ENCODE results near the gene RWDD4. TPM values are rescaled to one million over a fixed set of nuclear protein-coding genes. Genes with fewer than 3 reads are reported as not detected.

The RWDD4 gene
- total RNA-seq, 1 experiment from 2014 or later = 33.8 TPM

DNA sequence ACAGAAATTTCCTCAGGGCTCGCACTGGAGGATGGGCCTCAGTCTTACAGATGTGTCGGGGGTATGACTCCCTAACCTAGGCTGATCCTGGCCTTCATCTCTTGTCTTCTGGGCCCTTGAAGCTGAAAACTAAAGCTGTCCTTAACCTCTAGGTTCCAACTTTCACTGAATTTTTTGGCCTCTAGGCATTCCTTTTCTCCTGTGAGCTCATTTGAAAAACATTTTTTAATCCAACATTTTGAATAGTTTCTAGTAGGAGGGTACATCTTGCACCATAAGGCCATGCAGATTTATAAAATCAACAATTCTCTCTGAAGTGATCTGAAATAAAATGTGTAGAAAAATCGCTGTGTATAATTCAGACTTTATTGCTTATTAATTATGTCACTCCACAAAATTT lies 19.7 kb downstream of the RWDD4 start:
- Histone ChIP-seq H3K36me3 (ENCODE audit: insufficient read depth, low read length, poor library complexity, severe bottlenecking) (peaks cover 4% of the 10 kb centered on the region), H3K9me3 (ENCODE audit: low read depth, low read length, poor library complexity, severe bottlenecking) (no peaks in the 10 kb centered on the region), H3K27ac (ENCODE audit: low read depth, low read length, poor library complexity, severe bottlenecking) (no peak overlapping the region), H3K4me3 (ENCODE audit: low read depth, low read length, poor library complexity, severe bottlenecking) (no peak overlapping the region), H3K27me3 (replicated peaks; ENCODE audit: insufficient read depth, low read depth, low read length, poor library complexity) (no peaks in the 10 kb centered on the region), H3K4me1 (ENCODE audit: insufficient read depth, low read length, poor library complexity, severe bottlenecking) (no peaks in the 10 kb centered on the region)
- no peak for TF ChIP-seq EZH2 (IDR thresholded peaks at IDR 0.05; ENCODE audit: borderline replicate concordance, low read depth, low read length, poor library complexity, severe bottlenecking)
- TF ChIP-seq, protein P1, sequence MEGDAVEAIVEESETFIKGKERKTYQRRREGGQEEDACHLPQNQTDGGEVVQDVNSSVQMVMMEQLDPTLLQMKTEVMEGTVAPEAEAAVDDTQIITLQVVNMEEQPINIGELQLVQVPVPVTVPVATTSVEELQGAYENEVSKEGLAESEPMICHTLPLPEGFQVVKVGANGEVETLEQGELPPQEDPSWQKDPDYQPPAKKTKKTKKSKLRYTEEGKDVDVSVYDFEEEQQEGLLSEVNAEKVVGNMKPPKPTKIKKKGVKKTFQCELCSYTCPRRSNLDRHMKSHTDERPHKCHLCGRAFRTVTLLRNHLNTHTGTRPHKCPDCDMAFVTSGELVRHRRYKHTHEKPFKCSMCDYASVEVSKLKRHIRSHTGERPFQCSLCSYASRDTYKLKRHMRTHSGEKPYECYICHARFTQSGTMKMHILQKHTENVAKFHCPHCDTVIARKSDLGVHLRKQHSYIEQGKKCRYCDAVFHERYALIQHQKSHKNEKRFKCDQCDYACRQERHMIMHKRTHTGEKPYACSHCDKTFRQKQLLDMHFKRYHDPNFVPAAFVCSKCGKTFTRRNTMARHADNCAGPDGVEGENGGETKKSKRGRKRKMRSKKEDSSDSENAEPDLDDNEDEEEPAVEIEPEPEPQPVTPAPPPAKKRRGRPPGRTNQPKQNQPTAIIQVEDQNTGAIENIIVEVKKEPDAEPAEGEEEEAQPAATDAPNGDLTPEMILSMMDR (conservative IDR thresholded peaks at IDR 0.05; ENCODE audit: low read depth, low read length) = no peak
- POLR2A ChIA-PET (ENCODE audit: low non-redundant PET) = no interaction called here
- intact Hi-C loops (cut with micrococcal nuclease; ENCODE audit: unreplicated experiment) = no loop called here
- CTCF ChIA-PET = no interaction called here
- BruUV-seq (replicated peaks) = no TSS peak
- no peak for DNase-seq (ENCODE audit: low spot score)

DNA sequence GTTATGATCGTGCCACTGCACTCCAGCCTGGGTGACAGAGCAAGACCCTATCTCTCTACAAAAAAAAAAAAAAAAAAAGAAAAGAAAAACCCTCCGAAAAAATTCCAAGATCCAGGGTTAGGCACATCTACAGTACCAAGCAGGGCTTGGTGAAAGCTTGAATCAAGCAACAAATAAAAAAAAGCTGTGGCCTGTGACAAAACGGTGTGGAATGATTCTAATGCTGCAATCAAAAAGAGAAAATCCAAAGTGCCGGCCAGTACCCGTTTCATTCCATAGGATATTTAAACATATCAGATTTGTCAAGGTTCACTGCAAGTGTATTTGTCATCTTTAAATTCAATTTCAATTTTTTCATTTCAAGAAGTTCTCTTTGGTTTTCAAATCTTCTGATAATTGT lies 20.5 kb downstream of the RWDD4 start:
- TF ChIP-seq, protein P1 (conservative IDR thresholded peaks at IDR 0.05; ENCODE audit: low read depth, low read length) = no peak
- no peak for TF ChIP-seq EZH2 (IDR thresholded peaks at IDR 0.05; ENCODE audit: borderline replicate concordance, low read depth, low read length, poor library complexity, severe bottlenecking)

DNA sequence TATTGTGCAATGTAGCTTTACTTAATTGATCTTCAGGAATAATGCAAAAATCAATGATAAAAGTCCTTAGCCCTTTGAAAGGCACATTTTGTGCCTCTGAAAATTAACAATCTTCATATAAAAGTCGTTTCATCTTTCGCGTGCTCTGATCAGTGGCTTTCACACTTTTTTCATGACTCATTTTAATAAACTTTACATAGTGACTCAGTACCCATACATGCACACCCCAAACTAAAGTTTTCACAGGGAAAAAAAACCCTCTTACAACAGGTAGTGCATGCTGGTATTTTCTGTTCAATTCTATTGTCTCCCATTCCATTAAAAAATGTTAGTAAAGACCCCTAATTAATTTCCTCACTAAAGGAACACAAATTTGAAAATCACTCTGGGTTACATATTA lies 21.5 kb downstream of the RWDD4 start:
- ChIA-PET POLR2A (ENCODE audit: low non-redundant PET) (no interaction called here), CTCF (no interaction called here)
- TF ChIP-seq EZH2 (IDR thresholded peaks at IDR 0.05; ENCODE audit: borderline replicate concordance, low read depth, low read length, poor library complexity, severe bottlenecking) = no peak
- Histone ChIP-seq H3K36me3 (ENCODE audit: insufficient read depth, low read length, poor library complexity, severe bottlenecking) (peaks cover under 1% of the 10 kb centered on the region), H3K4me1 (ENCODE audit: insufficient read depth, low read length, poor library complexity, severe bottlenecking) (no peaks in the 10 kb centered on the region), H3K27me3 (replicated peaks; ENCODE audit: insufficient read depth, low read depth, low read length, poor library complexity) (no peaks in the 10 kb centered on the region), H3K27ac (ENCODE audit: low read depth, low read length, poor library complexity, severe bottlenecking) (no peak overlapping the region), H3K9me3 (ENCODE audit: low read depth, low read length, poor library complexity, severe bottlenecking) (no peaks in the 10 kb centered on the region), H3K4me3 (ENCODE audit: low read depth, low read length, poor library complexity, severe bottlenecking) (no peak overlapping the region)
- DNase-seq (ENCODE audit: low spot score) = no peak
- intact Hi-C loops (cut with micrococcal nuclease; ENCODE audit: unreplicated experiment) = no loop called here
- BruUV-seq (replicated peaks) = no TSS peak

More for the DNA sequence above, 20.5 kb downstream of the RWDD4 start:
- BruUV-seq (replicated peaks) = no TSS peak
- CTCF ChIA-PET = no interaction called here
- H3K4me1 ChIP-seq (ENCODE audit: insufficient read depth, low read length, poor library complexity, severe bottlenecking) = no peaks in the 10 kb centered on the region
- H3K4me3 ChIP-seq (ENCODE audit: low read depth, low read length, poor library complexity, severe bottlenecking) = no peak overlapping the region
- H3K36me3 ChIP-seq (ENCODE audit: insufficient read depth, low read length, poor library complexity, severe bottlenecking) = peaks cover 4% of the 10 kb centered on the region
- POLR2A ChIA-PET (ENCODE audit: low non-redundant PET) = no interaction called here
- H3K27me3 ChIP-seq (replicated peaks; ENCODE audit: insufficient read depth, low read depth, low read length, poor library complexity) = no peaks in the 10 kb centered on the region
- no peaks in the 10 kb centered on the region for H3K9me3 ChIP-seq (ENCODE audit: low read depth, low read length, poor library complexity, severe bottlenecking)
- intact Hi-C loops (cut with micrococcal nuclease; ENCODE audit: unreplicated experiment) = no loop called here
- DNase-seq (ENCODE audit: low spot score) = no peak
- H3K27ac ChIP-seq (ENCODE audit: low read depth, low read length, poor library complexity, severe bottlenecking) = no peak overlapping the region

DNA sequence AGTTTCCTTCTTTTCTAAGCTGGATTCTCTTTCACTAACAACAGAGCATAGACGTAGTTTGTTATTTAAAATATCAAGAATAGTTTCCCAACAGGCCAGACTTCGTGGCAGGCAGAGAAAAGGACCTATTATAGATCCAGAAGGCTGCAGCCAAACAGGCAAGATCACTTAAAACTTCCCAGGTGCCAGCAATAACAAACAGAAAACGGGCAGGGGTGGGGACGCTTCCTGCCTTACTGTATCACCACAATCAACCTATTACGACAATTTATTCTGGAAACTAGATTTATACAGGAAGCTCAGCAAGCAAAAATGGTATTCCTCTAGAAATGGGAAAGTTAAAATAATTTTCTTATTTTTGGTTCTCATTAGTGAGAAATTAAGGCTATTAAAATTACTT lies 22.1 kb downstream of the RWDD4 start:
- TF ChIP-seq EZH2 (IDR thresholded peaks at IDR 0.05; ENCODE audit: borderline replicate concordance, low read depth, low read length, poor library complexity, severe bottlenecking) = no peak
- TF ChIP-seq, protein P1 (conservative IDR thresholded peaks at IDR 0.05; ENCODE audit: low read depth, low read length) = no peak
- intact Hi-C loops (cut with micrococcal nuclease; ENCODE audit: unreplicated experiment) = no loop called here
- no peak overlapping the region for H3K27ac ChIP-seq (ENCODE audit: low read depth, low read length, poor library complexity, severe bottlenecking)
- BruUV-seq (replicated peaks) = no TSS peak
- no peaks in the 10 kb centered on the region for H3K9me3 ChIP-seq (ENCODE audit: low read depth, low read length, poor library complexity, severe bottlenecking)
- H3K4me1 ChIP-seq (ENCODE audit: insufficient read depth, low read length, poor library complexity, severe bottlenecking) = no peaks in the 10 kb centered on the region
- CTCF ChIA-PET = no interaction called here
- no peak overlapping the region for H3K4me3 ChIP-seq (ENCODE audit: low read depth, low read length, poor library complexity, severe bottlenecking)
- no peaks in the 10 kb centered on the region for H3K27me3 ChIP-seq (replicated peaks; ENCODE audit: insufficient read depth, low read depth, low read length, poor library complexity)
- POLR2A ChIA-PET (ENCODE audit: low non-redundant PET) = interaction anchor here (0.6 kb wide), 1 partner anchor 1943 kb away, joined by 3 read pairs; no protein-coding TSS in a partner anchor
- no peaks in the 10 kb centered on the region for H3K36me3 ChIP-seq (ENCODE audit: insufficient read depth, low read length, poor library complexity, severe bottlenecking)
- DNase-seq (ENCODE audit: low spot score) = no peak

Measured in A673 (cell line).